Gastrocnemius medialis (tissue), 4 donors: ENCODE results near the gene HSPA4. TPM values are rescaled to one million over a fixed set of nuclear protein-coding genes. Genes with fewer than 3 reads are reported as not detected.
A peak's percentile ranks its signal among the peaks of the same experiment; 100 is the strongest.

Experiments used
- ATAC-seq, 2 donors: fragments of 150-250 bp; one replicate each; pipeline ENCODE4 v1.9.1; 2016
- DNase-seq, 2 donors: peaks; one replicate each; pipeline ENCODE4 v3.0.0-alpha.2; 2019
- H3K27ac ChIP-seq, 4 donors: fragments of 200-600 bp; sonication (generic); 1 replicate in 1 of 4; 2 replicates in 3 of 4; pipeline ENCODE4 v1.5.1; 2016 to 2018; ENCODE audit warnings: mild to moderate bottlenecking in 2 of 4, moderate library complexity in 1 of 4
- H3K27me3 ChIP-seq, 3 donors: fragments of 200-600 bp; sonication (generic) in 2 of 3; 1 replicate in 1 of 3; 2 replicates in 2 of 3; pipeline versions ENCODE4 v1.5.1 to v1.6.0; 2016 to 2019; ENCODE audit warnings: mild to moderate bottlenecking in 1 of 3, moderate library complexity in 1 of 3
- H3K36me3 ChIP-seq, 2 donors: fragments of 200-600 bp; sonication (generic) in 1 of 2; one replicate each; pipeline ENCODE4 v1.5.1; 2017 to 2018
- H3K4me1 ChIP-seq, 2 donors: fragments of 200-600 bp; sonication (generic) in 1 of 2; one replicate each; pipeline ENCODE4 v1.5.1; 2016 to 2017; ENCODE audit warnings: mild to moderate bottlenecking in 2 of 2
- H3K4me3 ChIP-seq, 4 donors: fragments of 200-600 bp; sonication (generic) in 3 of 4; 1 replicate in 1 of 4; 2 replicates in 3 of 4; pipeline ENCODE4 v1.5.1; 2016 to 2019; ENCODE audit warnings: mild to moderate bottlenecking in 2 of 4
- H3K9me3 ChIP-seq, 3 donors: fragments of 200-600 bp; sonication (generic) in 2 of 3; 1 replicate in 1 of 3; 2 replicates in 2 of 3; pipeline ENCODE4 v1.5.1; 2016 to 2019
- POLR2A ChIP-seq, 2 donors: fragments of 450-650 bp; IDR thresholded peaks; one replicate each; pipeline ENCODE4 v1.6.1; 2017; ENCODE audit warnings: antibody characterized with exemption in 2 of 2, mild to moderate bottlenecking in 2 of 2, moderate library complexity in 2 of 2
- in situ Hi-C, 4 donors: fragments of 200-750 bp; cut with MboI; loops; one replicate each; pipeline versions ENCODE4 v1.15.0 to v1.8.0; 2017; ENCODE audit warnings: low sequenced_read_pairs in 4 of 4
- intact Hi-C: fragments of 100-400 bp; cut with DNase I; formaldehyde crosslinking; loops from one replicate; pipeline ENCODE4 v1.15.1; 2023; ENCODE audit warnings: low total_unique reads
- total RNA-seq, 4 donors: library from RNA; depleted of rRNA; stranded (reverse); fragments of >200 nt; gene quantifications; one replicate each; pipeline versions ENCODE4 v1.1.0 to v1.2.3, GENCODE V29; 2016
- TF ChIP-seq, protein P1 (sequence below), 5 experiments: fragments of 450-650 bp in 3 of 5; fragments of 200-600 bp in 2 of 5; sonication (generic) in 2 of 5; IDR thresholded peaks in 4 of 5; conservative IDR thresholded peaks in 1 of 5; 1 replicate in 4 of 5; 2 replicates in 1 of 5; pipeline ENCODE4 v1.5.1; 2016 to 2019; ENCODE audit warnings: antibody characterized with exemption in 5 of 5, mild to moderate bottlenecking in 3 of 5, moderate library complexity in 3 of 5

Gene HSPA4
- total RNA-seq, 4 donors from 2014 or later = 62.6 to 96.4 (median 74.1) TPM

DNA sequence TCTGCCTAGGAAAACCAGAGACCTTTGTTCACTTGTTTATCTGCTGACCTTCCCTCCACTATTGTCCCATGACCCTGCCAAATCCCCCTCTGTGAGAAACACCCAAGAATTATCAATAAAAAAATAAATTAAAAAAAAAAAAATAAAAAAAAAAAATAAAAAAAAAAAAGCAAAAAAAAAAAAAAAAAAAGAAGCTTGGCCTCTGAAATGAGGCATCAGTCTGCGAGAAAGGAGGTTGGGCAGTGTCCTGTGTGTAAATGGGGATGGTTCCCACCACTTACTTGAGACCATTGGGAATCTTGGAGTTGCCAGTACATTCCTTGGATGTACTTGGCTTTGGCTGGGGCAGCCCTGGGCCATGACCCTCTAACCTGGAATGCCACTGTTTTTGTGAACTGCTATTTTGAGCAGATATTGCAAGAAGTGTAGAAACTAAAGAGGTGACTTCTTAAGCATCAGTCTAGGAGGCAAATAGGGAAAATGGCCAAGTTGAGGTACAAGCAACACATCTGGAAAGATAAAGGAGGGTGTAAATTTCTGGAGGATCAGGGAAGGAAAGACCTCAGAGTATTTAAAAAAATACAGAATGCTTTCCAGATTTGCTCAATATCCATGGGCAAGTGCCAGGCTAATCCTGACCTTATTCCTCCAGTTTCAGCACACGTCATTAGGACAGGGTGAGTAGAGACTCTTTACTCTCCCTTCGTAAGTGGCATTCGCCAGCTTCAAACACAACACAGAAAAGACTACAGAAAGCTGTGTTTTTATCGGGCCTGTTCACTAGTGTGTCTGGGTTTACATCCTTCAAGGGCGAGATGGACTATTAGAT, 58.1 kb downstream of the HSPA4 start:
- TF ChIP-seq, protein P1, sequence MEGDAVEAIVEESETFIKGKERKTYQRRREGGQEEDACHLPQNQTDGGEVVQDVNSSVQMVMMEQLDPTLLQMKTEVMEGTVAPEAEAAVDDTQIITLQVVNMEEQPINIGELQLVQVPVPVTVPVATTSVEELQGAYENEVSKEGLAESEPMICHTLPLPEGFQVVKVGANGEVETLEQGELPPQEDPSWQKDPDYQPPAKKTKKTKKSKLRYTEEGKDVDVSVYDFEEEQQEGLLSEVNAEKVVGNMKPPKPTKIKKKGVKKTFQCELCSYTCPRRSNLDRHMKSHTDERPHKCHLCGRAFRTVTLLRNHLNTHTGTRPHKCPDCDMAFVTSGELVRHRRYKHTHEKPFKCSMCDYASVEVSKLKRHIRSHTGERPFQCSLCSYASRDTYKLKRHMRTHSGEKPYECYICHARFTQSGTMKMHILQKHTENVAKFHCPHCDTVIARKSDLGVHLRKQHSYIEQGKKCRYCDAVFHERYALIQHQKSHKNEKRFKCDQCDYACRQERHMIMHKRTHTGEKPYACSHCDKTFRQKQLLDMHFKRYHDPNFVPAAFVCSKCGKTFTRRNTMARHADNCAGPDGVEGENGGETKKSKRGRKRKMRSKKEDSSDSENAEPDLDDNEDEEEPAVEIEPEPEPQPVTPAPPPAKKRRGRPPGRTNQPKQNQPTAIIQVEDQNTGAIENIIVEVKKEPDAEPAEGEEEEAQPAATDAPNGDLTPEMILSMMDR (IDR thresholded peaks at IDR 0.05 in 4 of 5, conservative IDR thresholded peaks at IDR 0.05 in 1 of 5) = no peak
- no peak for TF ChIP-seq POLR2A (IDR thresholded peaks at IDR 0.05)
- Histone ChIP-seq H3K27ac (peak overlapping the region in 1 of 4 donors; percentile 25), H3K27me3 (no peaks in the 10 kb centered on the region), H3K4me1 (peaks cover 18 to 25% of the 10 kb centered on the region in 2 donors), H3K36me3 (peaks cover 0 to 6% of the 10 kb centered on the region in 2 donors), H3K4me3 (no peak overlapping the region), H3K9me3 (no peaks in the 10 kb centered on the region)
- DNase-seq = peak in 1 of 2 donors; percentile 63
- intact Hi-C loops = loop anchor here (2.0 kb wide), 1 partner anchor 139 kb away; no protein-coding TSS in a partner anchor
- peak in 1 of 2 donors; percentile 48 for ATAC-seq
- in situ Hi-C loops = loop anchor here in 3 of 4 donors (5.0 to 25.0 kb wide), 3 partner anchors 175 to 752 kb away; no protein-coding TSS in a partner anchor

DNA sequence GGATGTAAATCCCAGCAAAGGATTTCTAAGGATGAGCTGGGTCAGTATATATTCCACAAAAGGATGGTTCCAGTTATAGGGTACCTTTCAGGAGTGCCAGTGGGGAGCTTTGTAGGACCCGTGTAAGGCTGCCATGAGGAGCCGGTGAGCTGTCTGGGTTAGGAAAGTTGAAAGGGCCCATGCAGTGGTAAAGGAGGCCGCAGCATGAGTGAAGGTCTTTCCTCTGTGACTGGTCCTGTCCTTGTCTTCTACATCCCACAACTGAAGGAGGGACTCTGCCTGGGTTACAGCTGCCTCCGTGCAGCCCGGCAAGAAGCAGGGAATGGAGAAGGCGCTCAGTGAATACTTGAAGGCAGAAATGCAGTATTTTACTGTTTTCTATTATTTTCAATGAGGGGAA, 58.9 kb downstream of the HSPA4 start:
- intact Hi-C loops = loop anchor here (1.0 to 2.0 kb wide), 3 partner anchors 138 to 177 kb away; no protein-coding TSS in a partner anchor
- no peaks in the 10 kb centered on the region for H3K36me3 ChIP-seq
- H3K9me3 ChIP-seq = no peaks in the 10 kb centered on the region
- TF ChIP-seq, protein P1 (IDR thresholded peaks at IDR 0.05 in 4 of 5, conservative IDR thresholded peaks at IDR 0.05 in 1 of 5) = no peak
- no peak for TF ChIP-seq POLR2A (IDR thresholded peaks at IDR 0.05)
- no peaks in the 10 kb centered on the region for H3K27me3 ChIP-seq
- ATAC-seq = no peak
- in situ Hi-C loops = loop anchor here in 3 of 4 donors (5.0 to 25.0 kb wide), 3 partner anchors 174 to 752 kb away; no protein-coding TSS in a partner anchor
- H3K4me1 ChIP-seq = peaks cover 18 to 25% of the 10 kb centered on the region in 2 donors
- no peak overlapping the region for H3K27ac ChIP-seq
- no peak for DNase-seq
- H3K4me3 ChIP-seq = no peak overlapping the region

DNA sequence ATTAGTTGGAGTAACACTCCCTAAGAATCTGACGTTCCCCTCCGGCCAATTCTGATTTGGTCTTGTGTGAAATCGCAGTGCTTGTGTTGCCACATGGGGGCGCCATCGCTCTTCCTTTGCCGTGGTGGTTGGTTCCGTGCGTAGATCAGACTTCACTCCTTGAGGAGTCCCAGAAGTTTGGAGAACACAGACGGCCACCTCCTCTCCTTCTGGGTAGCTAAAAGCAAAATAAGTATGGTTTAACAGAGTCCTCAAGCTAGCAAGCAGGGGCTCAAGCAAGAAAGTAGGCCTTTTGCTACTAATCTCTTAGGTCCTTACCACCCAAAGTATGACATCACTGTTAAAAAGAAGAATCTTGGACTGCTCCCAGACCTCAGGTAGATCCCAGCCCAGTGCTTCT, 59.5 kb downstream of the HSPA4 start:
- H3K27ac ChIP-seq = no peak overlapping the region
- intact Hi-C loops = loop anchor here (1.0 to 2.0 kb wide), 3 partner anchors 138 to 176 kb away; no protein-coding TSS in a partner anchor
- peaks cover 21 to 26% of the 10 kb centered on the region in 2 donors for H3K4me1 ChIP-seq
- DNase-seq (peak; percentile 63 to 80), ATAC-seq (peak; percentile 73 to 83)
- H3K4me3 ChIP-seq = no peak overlapping the region
- in situ Hi-C loops = loop anchor here in 3 of 4 donors (5.0 to 25.0 kb wide), 3 partner anchors 174 to 751 kb away; no protein-coding TSS in a partner anchor
- H3K27me3 ChIP-seq = no peaks in the 10 kb centered on the region
- no peaks in the 10 kb centered on the region for H3K36me3 ChIP-seq
- TF ChIP-seq POLR2A (IDR thresholded peaks at IDR 0.05) = no peak
- TF ChIP-seq, protein P1 (IDR thresholded peaks at IDR 0.05 in 4 of 5, conservative IDR thresholded peaks at IDR 0.05 in 1 of 5) = peak; percentile 89 to 94 (median 92)
- no peaks in the 10 kb centered on the region for H3K9me3 ChIP-seq

DNA sequence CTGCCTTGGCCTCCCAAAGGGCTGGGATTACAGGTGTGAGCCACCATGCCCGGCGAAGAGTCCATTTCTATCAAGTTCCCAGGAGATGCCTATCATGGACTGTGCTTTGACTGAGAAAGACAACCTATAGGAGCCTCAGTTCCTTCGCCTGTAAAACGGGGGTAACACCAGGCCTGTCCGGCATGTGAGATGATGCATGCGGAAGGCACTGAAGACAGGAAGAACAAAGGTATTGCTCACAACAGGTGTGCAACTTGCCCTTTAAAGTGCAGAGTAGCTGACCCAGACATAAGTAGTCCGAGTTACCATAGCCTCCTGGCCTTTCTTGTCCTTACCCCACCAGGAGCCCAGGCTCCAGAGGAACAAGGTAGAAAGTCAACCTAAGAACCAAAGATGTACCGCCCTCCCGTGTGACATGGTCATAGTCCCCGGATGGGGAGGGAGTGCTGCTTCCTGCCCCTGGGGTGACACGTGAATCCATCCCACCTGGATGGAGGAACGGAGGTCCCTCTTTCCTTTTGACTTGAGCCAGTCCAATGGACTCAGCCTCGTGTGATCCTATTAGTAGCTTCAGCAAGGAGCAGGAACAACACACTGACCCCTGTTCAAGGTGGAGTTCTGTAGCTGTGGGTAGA, 60.3 kb downstream of the HSPA4 start:
- intact Hi-C loops = no loop called here
- ATAC-seq (no peak), DNase-seq (no peak)
- Histone ChIP-seq H3K9me3 (no peaks in the 10 kb centered on the region), H3K36me3 (no peaks in the 10 kb centered on the region), H3K4me3 (no peak overlapping the region), H3K27me3 (no peaks in the 10 kb centered on the region), H3K4me1 (peaks cover 30 to 34% of the 10 kb centered on the region in 2 donors), H3K27ac (no peak overlapping the region)
- in situ Hi-C loops = loop anchor here in 3 of 4 donors (5.0 to 25.0 kb wide), 3 partner anchors 173 to 750 kb away; no protein-coding TSS in a partner anchor
- TF ChIP-seq, protein P1 (IDR thresholded peaks at IDR 0.05 in 4 of 5, conservative IDR thresholded peaks at IDR 0.05 in 1 of 5) = no peak
- no peak for TF ChIP-seq POLR2A (IDR thresholded peaks at IDR 0.05)
